CD4-positive, alpha-beta T cell (primary cell): ENCODE results near the gene SYNGR4. TPM values are rescaled to one million over a fixed set of nuclear protein-coding genes. Genes with fewer than 3 reads are reported as not detected.
A peak's percentile ranks its signal among the peaks of the same experiment; 100 is the strongest.

ENCODE experiments used
- ATAC-seq: fragments of 200-7000 bp; cut with Tn5 transposase; one replicate; pipeline ENCODE4 v1.10.0; 2022; ENCODE audit warnings: mild to moderate bottlenecking; ENCODE audit not compliant: poor library complexity
- CTCF ChIA-PET: fragments of 350-600 bp; sonication (Branson Sonifier 250); formaldehyde crosslinking; loops from one replicate; lab custom pipeline; 2021; ENCODE audit warnings: antibody characterized with exemption, inconsistent platforms; lab: Charles Lee
- POLR2A ChIA-PET: fragments of 350-600 bp; sonication (Branson Sonifier 250); formaldehyde crosslinking; loops from one replicate; lab custom pipeline; 2021; ENCODE audit warnings: antibody characterized with exemption, inconsistent platforms; lab: Charles Lee
- DNase-seq, 14 experiments: peaks; one replicate each; pipeline ENCODE4 v3.0.0-alpha.2; 2013 to 2020; ENCODE audit warnings: mixed read lengths in 2 of 14
- H3K27ac ChIP-seq, 2 donors: one replicate each; pipeline versions ENCODE4 v1.5.1 to v1.7.0; 2013; ENCODE audit warnings: low read length in 2 of 2, low read depth in 1 of 2, mild to moderate bottlenecking in 1 of 2
- H3K27me3 ChIP-seq, 2 experiments: 1 replicate in 1 of 2; 2 replicates in 1 of 2; pipeline versions ENCODE4 v1.6.1 to v1.7.0; 2013; ENCODE audit warnings: low read length in 2 of 2, control low read depth in 1 of 2, mild to moderate bottlenecking in 1 of 2, moderate library complexity in 1 of 2; ENCODE audit not compliant: insufficient read depth in 2 of 2, control insufficient read depth in 1 of 2
- H3K36me3 ChIP-seq: one replicate; pipeline ENCODE4 v1.6.1; 2013; ENCODE audit warnings: low read length, control low read depth; ENCODE audit not compliant: insufficient read depth
- H3K4me1 ChIP-seq: one replicate; pipeline ENCODE4 v1.6.1; 2013; ENCODE audit warnings: low read length, control low read depth; ENCODE audit not compliant: insufficient read depth
- H3K4me3 ChIP-seq: one replicate; pipeline ENCODE4 v1.5.1; 2013; ENCODE audit warnings: mild to moderate bottlenecking, low read length, moderate library complexity
- H3K9me3 ChIP-seq, 2 experiments: 1 replicate in 1 of 2; 2 replicates in 1 of 2; pipeline versions ENCODE4 v1.6.1 to v1.7.0; 2013; ENCODE audit warnings: low read length in 2 of 2, mild to moderate bottlenecking in 2 of 2, control low read depth in 1 of 2, moderate library complexity in 1 of 2; ENCODE audit not compliant: control insufficient read depth in 1 of 2, insufficient read depth in 1 of 2
- H3K27ac Mint-ChIP-seq: one replicate; pipeline ENCODE4 v1.8.0; 2020; ENCODE audit warnings: mixed read lengths
- H3K27me3 Mint-ChIP-seq: one replicate; pipeline ENCODE4 v1.8.0; 2021; ENCODE audit warnings: mixed read lengths
- H3K36me3 Mint-ChIP-seq: one replicate; pipeline ENCODE4 v1.8.0; 2021; ENCODE audit warnings: low read depth, mixed read lengths
- H3K4me1 Mint-ChIP-seq: one replicate; pipeline ENCODE4 v1.8.0; 2021; ENCODE audit warnings: low read depth, mixed read lengths
- H3K4me3 Mint-ChIP-seq: one replicate; pipeline ENCODE4 v1.8.0; 2020; ENCODE audit warnings: mild to moderate bottlenecking, mixed read lengths
- H3K9me3 Mint-ChIP-seq: one replicate; pipeline ENCODE4 v1.8.0; 2020; ENCODE audit warnings: mixed read lengths
- CTCF ChIP-seq: fragments of 200-600 bp; IDR thresholded peaks from one replicate; pipeline ENCODE4 v1.8.0; 2022; ENCODE audit warnings: antibody characterized with exemption, mild to moderate bottlenecking
- intact Hi-C, 2 experiments: fragments of 100-400 bp; cut with DNase I in 1 of 2; cut with micrococcal nuclease in 1 of 2; formaldehyde crosslinking; loops; one replicate each; pipeline versions ENCODE4 v1.15.1 to v1.9.0; 2023 to 2025; cut with DNase I, micrococcal nuclease
- total RNA-seq, 174 experiments: library from RNA in 2 of 174; stranded (reverse) in 2 of 174; gene quantifications; one replicate each; pipeline ENCODE4 v1.2.3 and lab custom pipeline; 2021 to 2026

Gene SYNGR4
- total RNA-seq, 2 experiments from 2014 or later: not detected

GRCh38 chr19:48350856-48351255 is 13.3 kb upstream of the SYNGR4 start:
- Histone ChIP-seq H3K27me3 (no peaks in the 10 kb centered on the region), H3K4me1 (peaks cover 5% of the 10 kb centered on the region), H3K27ac (no peak overlapping the region), H3K4me3 (no peak overlapping the region), H3K36me3 (no peaks in the 10 kb centered on the region), H3K9me3 (no peaks in the 10 kb centered on the region)
- CTCF ChIA-PET: interaction anchor here (0.6 to 2.0 kb wide), 4 partner anchors 13 to 94 kb away, joined by 3 to 9 read pairs (median 5); partner anchors contain the start of genes SYNGR4 and TMEM143
- POLR2A ChIA-PET: no interaction called here
- Mint-ChIP-seq H3K27ac (no peak overlapping the region), H3K4me3 (no peak overlapping the region), H3K36me3 (peaks cover 10% of the 10 kb centered on the region), H3K27me3 (no peaks in the 10 kb centered on the region), H3K9me3 (no peaks in the 10 kb centered on the region), H3K4me1 (peaks cover 6% of the 10 kb centered on the region)
- no peak for ATAC-seq
- intact Hi-C loops: loop anchor here (1.0 to 5.0 kb wide), 2 partner anchors 34 to 233 kb away; no protein-coding TSS in a partner anchor
- TF ChIP-seq CTCF: no peak
- no peak for DNase-seq

- peak; percentile 78 for TF ChIP-seq CTCF
- H3K27me3 ChIP-seq: no peaks in the 10 kb centered on the region
- no peaks in the 10 kb centered on the region for H3K9me3 ChIP-seq
- Mint-ChIP-seq H3K4me1 (peaks cover 6% of the 10 kb centered on the region), H3K4me3 (no peak overlapping the region), H3K9me3 (no peaks in the 10 kb centered on the region), H3K27ac (no peak overlapping the region), H3K36me3 (peaks cover 10% of the 10 kb centered on the region), H3K27me3 (no peaks in the 10 kb centered on the region)
- no peak overlapping the region for H3K27ac ChIP-seq
- no peak overlapping the region for H3K4me3 ChIP-seq
- ChIA-PET POLR2A (no interaction called here), CTCF (interaction anchor here (0.6 to 2.0 kb wide), 4 partner anchors 12 to 94 kb away, joined by 3 to 9 read pairs (median 5); partner anchors contain the start of genes SYNGR4 and TMEM143)
- ATAC-seq (peak; percentile 89), DNase-seq (peak; percentile 66 to 86 (median 76))
- H3K4me1 ChIP-seq: peaks cover 5% of the 10 kb centered on the region
- intact Hi-C loops: loop anchor here (1.0 to 5.0 kb wide), 2 partner anchors 34 to 233 kb away; no protein-coding TSS in a partner anchor
- H3K36me3 ChIP-seq: no peaks in the 10 kb centered on the region
Observed at GRCh38 chr19:48351341-48351752, 12.8 kb upstream of the SYNGR4 start.

GRCh38 chr19:48353677-48354076 is 10.5 kb upstream of the SYNGR4 start:
- H3K4me1 ChIP-seq: peaks cover 5% of the 10 kb centered on the region
- H3K36me3 ChIP-seq: no peaks in the 10 kb centered on the region
- no peak overlapping the region for H3K4me3 Mint-ChIP-seq
- no peak for DNase-seq
- CTCF ChIA-PET: no interaction called here
- no peaks in the 10 kb centered on the region for H3K9me3 Mint-ChIP-seq
- POLR2A ChIA-PET: no interaction called here
- H3K9me3 ChIP-seq: no peaks in the 10 kb centered on the region
- no peaks in the 10 kb centered on the region for H3K27me3 Mint-ChIP-seq
- no peaks in the 10 kb centered on the region for H3K27me3 ChIP-seq
- no peak overlapping the region for H3K27ac ChIP-seq
- intact Hi-C loops: loop anchor here in 1 of 2 experiments (5.0 kb wide), 1 partner anchor 36 kb away; no protein-coding TSS in a partner anchor
- no peak for ATAC-seq
- peaks cover 5% of the 10 kb centered on the region for H3K36me3 Mint-ChIP-seq
- no peak overlapping the region for H3K27ac Mint-ChIP-seq
- H3K4me3 ChIP-seq: no peak overlapping the region
- no peak for TF ChIP-seq CTCF
- peaks cover 6% of the 10 kb centered on the region for H3K4me1 Mint-ChIP-seq
